ENCODE measurements around the gene TAOK1. TPM values are rescaled to one million over a fixed set of nuclear protein-coding genes. Genes with fewer than 3 reads are reported as not detected.

Gene TAOK1
- total and polyA plus RNA-seq, 2 of the 13 experiments (the other 11 are each of a cell fraction or from before 2014, with no cell fraction given) = 14.1 to 23.0 TPM

DNA sequence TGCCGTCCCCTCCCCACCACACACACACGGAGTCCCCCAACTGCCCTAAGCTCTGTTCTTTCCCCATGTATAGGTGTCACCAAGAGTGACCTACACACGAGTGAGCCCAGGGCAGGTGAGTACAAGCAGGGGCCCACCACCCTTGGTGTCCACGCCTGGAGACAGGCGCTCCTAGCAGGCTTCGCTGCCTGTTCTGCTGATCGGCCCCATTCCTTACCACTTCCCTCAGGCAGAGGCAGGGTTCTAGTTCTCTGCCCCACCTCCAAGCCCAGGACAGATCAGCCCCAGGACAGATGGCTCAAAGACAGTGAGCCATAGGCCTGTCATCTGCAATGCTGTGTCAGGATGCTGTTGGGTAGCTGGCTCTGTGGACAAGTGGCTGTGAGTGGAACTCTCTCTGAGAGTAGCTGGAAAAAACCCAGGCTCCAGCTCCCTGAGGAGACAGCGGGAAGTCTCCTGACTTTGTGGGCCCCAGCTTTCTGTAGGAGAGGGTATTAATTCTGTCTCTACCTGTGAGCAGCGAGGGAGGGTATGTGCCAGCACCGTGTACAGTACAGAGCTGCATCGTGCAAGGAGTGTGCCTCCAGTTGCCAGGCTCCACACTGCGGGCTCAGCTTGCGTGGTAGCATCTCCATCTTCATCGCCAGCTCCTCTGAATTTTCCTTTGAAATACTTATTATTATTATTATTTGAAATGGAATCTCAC lies 179.2 kb downstream of the TAOK1 start (continued):
- TF ChIP-seq IRF1 (CRISPR knock-in tag; IDR thresholded peaks at IDR 0.05; ENCODE audit: low read depth) (no peak), MED1 (CRISPR knock-in tag; IDR thresholded peaks at IDR 0.05) (no peak), ZNF780A (CRISPR knock-in tag; IDR thresholded peaks at IDR 0.05) (no peak), ARID3A (IDR thresholded peaks at IDR 0.05; ENCODE audit: low read depth, low read length) (no peak), SRSF1 (optimal IDR thresholded peaks at IDR 0.05; ENCODE audit: low read depth, low read length) (no peak), SIN3A (IDR thresholded peaks at IDR 0.05; ENCODE audit: borderline replicate concordance, low read depth, low read length) (no peak), RELA (CRISPR knock-in tag; IDR thresholded peaks at IDR 0.05) (no peak), ZNF549 (CRISPR knock-in tag; IDR thresholded peaks at IDR 0.05) (no peak), ZNF619 (CRISPR knock-in tag; IDR thresholded peaks at IDR 0.05) (0 out of 2 replicates have a peak, but pooled peaks have one; percentile 4), MLLT10 (CRISPR knock-in tag; IDR thresholded peaks at IDR 0.05) (no peak), ZNF672 (CRISPR knock-in tag; IDR thresholded peaks at IDR 0.05) (no peak), ZNF160 (CRISPR knock-in tag; IDR thresholded peaks at IDR 0.05) (no peak), ZBTB10 (CRISPR knock-in tag; IDR thresholded peaks at IDR 0.05; ENCODE audit: borderline replicate concordance) (no peak)

Measured in HepG2 (cell line).